GM12874 (cell line): ENCODE results near the gene HNRNPUL1.

Source experiments
- CTCF ChIP-seq: IDR thresholded peaks from 2 replicates; pipeline ENCODE4 v1.5.1; 2011; ENCODE audit warnings: low read depth, mild to moderate bottlenecking, control low read depth, low read length, moderate library complexity; ENCODE audit not compliant: insufficient read depth

The HNRNPUL1 gene

GRCh38 chr19:41308450-41309179 is 44.4 kb downstream of the HNRNPUL1 start:
- peak; percentile 87 for TF ChIP-seq CTCF

GRCh38 chr19:41309180-41310032 is 45.2 kb downstream of the HNRNPUL1 start:
- no peak for TF ChIP-seq CTCF

- TF ChIP-seq CTCF = no peak
Measured at GRCh38 chr19:41310033-41310831, 46.1 kb downstream of the HNRNPUL1 start, which contains the start of gene CCDC97. Gene CCDC97, plus strand, starts transcription at chr19:41310172. Its CDS starts 139 bp downstream, at chr19:41310311.

GRCh38 chr19:41311072-41311471 is 46.9 kb downstream of the HNRNPUL1 start:
- no peak for TF ChIP-seq CTCF

GRCh38 chr19:41311613-41312012 is 47.4 kb downstream of the HNRNPUL1 start:
- no peak for TF ChIP-seq CTCF

GRCh38 chr19:41316306-41316920 is 52.2 kb downstream of the HNRNPUL1 start:
- no peak for TF ChIP-seq CTCF
